Measurements from ENCODE around the gene TUBE1.
"Not testable (repeated sequence)": the region's sequence is repeated elsewhere in the genome, so short reads cannot be mapped to it uniquely, and the experiment has no call there.

TUBE1 gene

GRCh38 chr6:112058243-112059032 is 28.8 kb downstream of the TUBE1 start:
- H3K4me3 ChIP-seq (ENCODE audit: low read depth, low read length) = no peak overlapping the region

GRCh38 chr6:112054555-112055190 is 32.6 kb downstream of the TUBE1 start:
- DNase-seq = no peak
- Histone ChIP-seq H3K27me3 (no peaks in the 10 kb centered on the region), H3K9me3 (no peaks in the 10 kb centered on the region), H3K4me1 (no peaks in the 10 kb centered on the region), H3K36me3 (no peaks in the 10 kb centered on the region), H3K4me3 (ENCODE audit: low read depth, low read length) (no peak overlapping the region)
- no peak for TF ChIP-seq CTCF (IDR thresholded peaks at IDR 0.05; ENCODE audit: low read depth, low read length)

More at GRCh38 chr6:112058243-112059032, 28.8 kb downstream of the TUBE1 start:
- Histone ChIP-seq H3K27me3 (no peaks in the 10 kb centered on the region), H3K9me3 (no peaks in the 10 kb centered on the region), H3K36me3 (no peaks in the 10 kb centered on the region), H3K4me1 (no peaks in the 10 kb centered on the region)
- DNase-seq = no peak
- no peak for TF ChIP-seq CTCF (IDR thresholded peaks at IDR 0.05; ENCODE audit: low read depth, low read length)

GRCh38 chr6:112054001-112054400 is 33.3 kb downstream of the TUBE1 start, which contains the start of gene CCN6:
CCN6 (plus strand) TSS chr6:112054104; CDS start chr6:112054358, 254 bp downstream.
- no peaks in the 10 kb centered on the region for H3K4me1 ChIP-seq
- no peak for DNase-seq
- H3K4me3 ChIP-seq (ENCODE audit: low read depth, low read length) = no peak within 1 kb of the TSS
- no peaks in the 10 kb centered on the region for H3K27me3 ChIP-seq
- no peaks in the 10 kb centered on the region for H3K36me3 ChIP-seq
- no peaks in the 10 kb centered on the region for H3K9me3 ChIP-seq
- no peak for TF ChIP-seq CTCF (IDR thresholded peaks at IDR 0.05; ENCODE audit: low read depth, low read length)

GRCh38 chr6:112051251-112051740 is 36.0 kb downstream of the TUBE1 start:
- not testable (repeated sequence) for H3K4me3 ChIP-seq (ENCODE audit: low read depth, low read length); H3K27me3 ChIP-seq; H3K4me1 ChIP-seq; H3K36me3 ChIP-seq; DNase-seq; H3K9me3 ChIP-seq

GRCh38 chr6:112050429-112050828 is 36.9 kb downstream of the TUBE1 start:
- DNase-seq = no peak
- no peaks in the 10 kb centered on the region for H3K36me3 ChIP-seq

GRCh38 chr6:112049996-112050395 is 37.3 kb downstream of the TUBE1 start:
- TF ChIP-seq CTCF (IDR thresholded peaks at IDR 0.05; ENCODE audit: low read depth, low read length) = no peak
- Histone ChIP-seq H3K36me3 (no peaks in the 10 kb centered on the region), H3K4me1 (no peaks in the 10 kb centered on the region), H3K27me3 (no peaks in the 10 kb centered on the region), H3K4me3 (ENCODE audit: low read depth, low read length) (no peak overlapping the region), H3K9me3 (no peaks in the 10 kb centered on the region)
- no peak for DNase-seq

More at GRCh38 chr6:112050429-112050828, 36.9 kb downstream of the TUBE1 start:
- TF ChIP-seq CTCF (IDR thresholded peaks at IDR 0.05; ENCODE audit: low read depth, low read length) = no peak
- H3K4me1 ChIP-seq = no peaks in the 10 kb centered on the region
- H3K27me3 ChIP-seq = no peaks in the 10 kb centered on the region
- H3K9me3 ChIP-seq = no peaks in the 10 kb centered on the region
- no peak overlapping the region for H3K4me3 ChIP-seq (ENCODE audit: low read depth, low read length)

All from BE2C (cell line).